Tibial artery (tissue), 4 donors: ENCODE measurements around the gene COL15A1.

ENCODE experiments used
- DNase-seq, 2 donors: peaks; one replicate each; pipeline ENCODE4 v3.0.0-alpha.2; 2019
- H3K27ac ChIP-seq, 2 donors: fragments of 200-600 bp; sonication (generic) in 1 of 2; 1 replicate in 1 of 2; 2 replicates in 1 of 2; pipeline ENCODE4 v1.5.1; 2018 to 2019; ENCODE audit warnings: mild to moderate bottlenecking in 1 of 2
- H3K27me3 ChIP-seq, 2 donors: fragments of 200-600 bp; sonication (generic) in 1 of 2; one replicate each; pipeline versions ENCODE4 v1.5.1 to v1.6.0; 2016 to 2019
- H3K36me3 ChIP-seq, 3 donors: fragments of 200-600 bp; sonication (generic) in 2 of 3; one replicate each; pipeline ENCODE4 v1.5.1; 2016 to 2019; ENCODE audit warnings: mild to moderate bottlenecking in 2 of 3
- H3K4me1 ChIP-seq, 4 donors: fragments of 200-600 bp; sonication (generic) in 2 of 4; 1 replicate in 3 of 4; 2 replicates in 1 of 4; pipeline ENCODE4 v1.5.1; 2016 to 2019
- H3K4me3 ChIP-seq, 2 donors: fragments of 200-600 bp; sonication (generic) in 1 of 2; 1 replicate in 1 of 2; 2 replicates in 1 of 2; pipeline ENCODE4 v1.5.1; 2018 to 2019; ENCODE audit warnings: mild to moderate bottlenecking in 2 of 2
- H3K9me3 ChIP-seq, 3 donors: fragments of 200-600 bp; sonication (generic) in 1 of 3; one replicate each; pipeline ENCODE4 v1.5.1; 2016 to 2019
- intact Hi-C: fragments of 100-400 bp; cut with DNase I; formaldehyde crosslinking; loops from one replicate; pipeline ENCODE4 v1.15.0; 2023; ENCODE audit warnings: low total_unique reads
- TF ChIP-seq, protein P1 (sequence below), 2 experiments: fragments of 200-600 bp in 1 of 2; fragments of 450-650 bp in 1 of 2; IDR thresholded peaks; one replicate each; pipeline ENCODE4 v1.5.1; 2017 to 2019; ENCODE audit warnings: antibody characterized with exemption in 2 of 2, mild to moderate bottlenecking in 1 of 2, moderate library complexity in 1 of 2

Gene COL15A1

GRCh38 chr9:98997604-98998003, 53.9 kb downstream of the COL15A1 start:
- TF ChIP-seq, protein P1, sequence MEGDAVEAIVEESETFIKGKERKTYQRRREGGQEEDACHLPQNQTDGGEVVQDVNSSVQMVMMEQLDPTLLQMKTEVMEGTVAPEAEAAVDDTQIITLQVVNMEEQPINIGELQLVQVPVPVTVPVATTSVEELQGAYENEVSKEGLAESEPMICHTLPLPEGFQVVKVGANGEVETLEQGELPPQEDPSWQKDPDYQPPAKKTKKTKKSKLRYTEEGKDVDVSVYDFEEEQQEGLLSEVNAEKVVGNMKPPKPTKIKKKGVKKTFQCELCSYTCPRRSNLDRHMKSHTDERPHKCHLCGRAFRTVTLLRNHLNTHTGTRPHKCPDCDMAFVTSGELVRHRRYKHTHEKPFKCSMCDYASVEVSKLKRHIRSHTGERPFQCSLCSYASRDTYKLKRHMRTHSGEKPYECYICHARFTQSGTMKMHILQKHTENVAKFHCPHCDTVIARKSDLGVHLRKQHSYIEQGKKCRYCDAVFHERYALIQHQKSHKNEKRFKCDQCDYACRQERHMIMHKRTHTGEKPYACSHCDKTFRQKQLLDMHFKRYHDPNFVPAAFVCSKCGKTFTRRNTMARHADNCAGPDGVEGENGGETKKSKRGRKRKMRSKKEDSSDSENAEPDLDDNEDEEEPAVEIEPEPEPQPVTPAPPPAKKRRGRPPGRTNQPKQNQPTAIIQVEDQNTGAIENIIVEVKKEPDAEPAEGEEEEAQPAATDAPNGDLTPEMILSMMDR (IDR thresholded peaks at IDR 0.05), result no peak
- no peaks in the 10 kb centered on the region for H3K27me3 ChIP-seq
- H3K9me3 ChIP-seq, result no peaks in the 10 kb centered on the region
- H3K4me3 ChIP-seq, result no peak overlapping the region
- DNase-seq, result no peak
- H3K4me1 ChIP-seq, result peaks cover 0 to 73% (median 57%) of the 10 kb centered on the region in 4 donors
- H3K36me3 ChIP-seq, result peaks cover 0 to 6% (median 0%) of the 10 kb centered on the region in 3 donors
- intact Hi-C loops, result loop anchor here (5.0 kb wide), 1 partner anchor 135 kb away; no protein-coding TSS in a partner anchor
- peak overlapping the region; percentile 83 to 85 for H3K27ac ChIP-seq

- intact Hi-C loops, result loop anchor here (5.0 kb wide), 1 partner anchor 136 kb away; no protein-coding TSS in a partner anchor
- TF ChIP-seq, protein P1 (IDR thresholded peaks at IDR 0.05), result peak; percentile 82 to 92
- Histone ChIP-seq H3K27me3 (no peaks in the 10 kb centered on the region), H3K9me3 (no peaks in the 10 kb centered on the region), H3K36me3 (peaks cover 4 to 6% (median 5%) of the 10 kb centered on the region in 3 donors), H3K4me3 (peak overlapping the region; percentile 20 to 25), H3K4me1 (peaks cover 0 to 65% (median 47%) of the 10 kb centered on the region in 4 donors), H3K27ac (peak overlapping the region; percentile 83 to 85)
- DNase-seq, result peak; percentile 79 to 91
These were observed 54.9 kb downstream of the COL15A1 start for GRCh38 chr9:98998441-98999151.

DNA sequence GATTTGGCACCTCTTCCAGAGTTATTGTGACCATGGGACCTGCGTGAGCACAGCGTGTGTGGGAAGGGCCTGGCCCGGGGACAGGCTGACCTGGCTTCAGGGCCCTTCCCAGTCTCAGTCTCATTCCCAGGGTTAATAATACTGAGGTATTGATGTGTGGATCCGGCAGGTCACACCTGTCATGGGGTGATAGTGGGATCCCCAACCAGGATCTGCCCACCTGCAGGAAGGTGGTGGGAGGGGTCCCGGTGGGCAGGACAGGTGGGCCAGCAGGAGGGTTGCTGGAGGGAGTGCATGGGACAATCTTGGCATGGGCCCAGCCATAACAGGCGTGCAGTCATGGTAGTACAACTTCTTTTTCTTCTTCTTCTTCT, 55.4 kb downstream of the COL15A1 start:
- Histone ChIP-seq H3K4me3 (no peak overlapping the region), H3K27me3 (no peaks in the 10 kb centered on the region), H3K27ac (peak overlapping the region; percentile 83 to 85), H3K4me1 (peaks cover 0 to 59% (median 42%) of the 10 kb centered on the region in 4 donors), H3K9me3 (no peaks in the 10 kb centered on the region), H3K36me3 (peaks cover 6 to 10% (median 7%) of the 10 kb centered on the region in 3 donors)
- TF ChIP-seq, protein P1 (IDR thresholded peaks at IDR 0.05), result no peak
- intact Hi-C loops, result loop anchor here (5.0 kb wide), 1 partner anchor 137 kb away; no protein-coding TSS in a partner anchor
- no peak for DNase-seq

DNA sequence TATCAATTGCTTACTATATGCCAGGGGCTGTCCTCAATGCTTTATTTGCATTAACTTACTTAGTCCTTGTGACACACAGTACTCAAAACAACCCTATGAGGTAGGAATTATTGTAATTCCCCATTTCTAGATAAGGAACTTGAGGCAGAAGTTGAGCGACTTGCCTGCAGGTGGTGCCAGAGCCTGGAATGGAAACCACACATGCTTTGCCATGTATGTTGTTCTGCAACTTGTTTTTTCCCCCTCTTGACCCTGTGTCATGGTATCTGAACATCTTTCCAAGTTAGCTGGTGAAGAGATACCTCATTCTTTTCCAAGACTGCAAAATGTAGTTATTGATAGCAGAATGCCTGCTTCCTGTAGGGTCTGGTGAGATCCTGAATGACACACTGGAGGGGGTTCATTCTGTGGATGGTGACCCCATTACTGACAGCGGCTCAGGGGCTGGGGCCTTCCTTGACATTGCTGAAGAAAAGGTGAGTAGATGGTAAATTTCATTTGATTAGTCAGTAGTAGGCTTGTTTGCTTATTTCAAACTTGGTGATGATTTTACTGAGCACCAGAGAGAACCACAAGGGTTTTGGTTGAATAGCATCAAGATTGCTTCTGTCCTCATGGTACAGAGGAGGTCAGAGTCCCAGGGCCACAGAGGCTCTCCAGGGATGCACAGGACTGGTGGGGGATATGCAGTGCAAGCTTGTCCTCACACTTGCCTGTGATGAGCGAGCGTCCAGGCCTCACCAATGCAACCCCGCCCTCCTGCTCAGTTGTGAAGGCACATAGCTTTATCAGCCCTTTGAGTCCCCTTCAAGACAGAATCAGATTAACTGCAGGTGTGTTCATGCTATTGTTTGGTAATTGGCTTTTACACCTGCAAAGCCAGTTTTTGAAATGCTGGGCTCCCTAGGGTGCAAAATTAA, 57.0 kb downstream of the COL15A1 start:
- Histone ChIP-seq H3K27ac (no peak overlapping the region), H3K9me3 (no peaks in the 10 kb centered on the region), H3K36me3 (peaks cover 6 to 24% (median 22%) of the 10 kb centered on the region in 3 donors), H3K4me3 (no peak overlapping the region), H3K4me1 (peaks cover 0 to 44% (median 26%) of the 10 kb centered on the region in 4 donors), H3K27me3 (no peaks in the 10 kb centered on the region)
- no peak for DNase-seq
- TF ChIP-seq, protein P1 (IDR thresholded peaks at IDR 0.05), result peak; percentile 64
- intact Hi-C loops, result loop anchor here (5.0 kb wide), 1 partner anchor 142 kb away; no protein-coding TSS in a partner anchor

GRCh38 chr9:99001892-99002291, 58.2 kb downstream of the COL15A1 start:
- intact Hi-C loops, result loop anchor here (5.0 kb wide), 1 partner anchor 140 kb away; no protein-coding TSS in a partner anchor
- Histone ChIP-seq H3K4me3 (no peak overlapping the region), H3K4me1 (peaks cover 0 to 32% (median 24%) of the 10 kb centered on the region in 4 donors), H3K27me3 (no peaks in the 10 kb centered on the region), H3K36me3 (peaks cover 6 to 29% (median 26%) of the 10 kb centered on the region in 3 donors), H3K27ac (no peak overlapping the region), H3K9me3 (no peaks in the 10 kb centered on the region)
- no peak for DNase-seq
- TF ChIP-seq, protein P1 (IDR thresholded peaks at IDR 0.05), result no peak
